ENCODE results near the gene TBC1D1.

TBC1D1 gene

DNA sequence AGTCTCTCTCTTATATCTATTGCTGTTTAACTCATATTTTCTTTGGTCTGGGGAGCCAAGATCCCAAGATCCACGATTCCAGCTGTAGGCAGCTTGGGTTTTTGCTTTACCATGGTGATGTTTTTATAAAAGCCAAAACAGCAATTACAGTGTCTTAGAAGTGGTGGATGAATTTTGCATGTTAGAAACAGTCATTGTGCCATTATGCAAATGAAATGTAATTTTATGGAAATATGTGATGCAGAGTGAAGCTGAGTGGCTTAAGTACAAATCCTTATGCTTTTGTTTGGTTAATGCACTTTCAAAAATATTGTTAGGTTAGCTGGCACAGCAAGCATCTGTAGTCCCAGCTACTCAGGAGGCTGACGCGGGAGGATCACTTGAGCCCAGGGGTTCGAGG lies 36.5 kb downstream of the TBC1D1 start:
- no peak for DNase-seq

DNA sequence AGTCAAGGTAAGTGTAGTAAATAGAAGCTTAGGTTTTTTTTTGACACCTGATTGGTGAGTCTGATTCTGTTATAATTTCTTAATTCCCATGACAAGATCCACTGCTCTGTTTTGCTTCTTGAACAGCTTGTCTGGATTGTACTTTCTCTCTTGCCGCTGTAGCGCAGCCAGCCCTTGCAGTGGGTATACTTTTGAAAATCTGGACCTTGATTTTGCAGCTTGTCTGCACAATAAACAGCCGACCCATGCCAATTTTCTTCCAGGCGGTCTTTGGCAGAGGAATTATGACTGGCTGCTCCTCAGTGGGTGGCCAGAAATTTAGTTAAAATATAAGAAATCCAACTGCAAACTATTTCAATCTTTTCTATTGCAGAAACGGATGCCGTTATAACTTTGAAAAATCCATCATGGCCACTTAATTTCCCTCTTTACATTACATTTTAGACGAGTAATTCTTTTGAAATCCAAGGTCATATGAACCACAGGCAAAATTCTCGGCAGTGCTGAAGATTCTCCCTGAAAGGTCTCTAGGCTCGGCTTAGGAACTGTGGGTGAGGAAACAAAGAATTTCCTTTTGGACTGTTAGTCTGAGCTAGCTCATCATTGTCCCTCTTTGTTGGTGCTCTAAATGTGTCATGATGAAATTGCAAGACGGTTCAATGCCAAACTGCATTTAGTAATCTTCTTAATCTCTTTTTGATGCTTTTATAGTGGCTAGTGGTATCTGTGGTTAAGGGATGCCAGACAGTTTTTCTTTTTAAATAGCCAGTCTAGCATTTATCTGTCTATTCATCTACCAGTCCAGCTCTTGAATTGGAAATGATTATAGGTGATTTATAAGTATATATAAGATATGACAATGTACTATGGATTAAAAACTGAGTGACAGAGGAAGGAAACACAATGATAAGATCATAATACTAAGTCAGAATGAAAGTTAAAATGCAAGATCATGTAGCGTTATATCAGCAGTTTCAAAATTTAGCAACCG lies 37.8 kb downstream of the TBC1D1 start:
- no peak for DNase-seq

DNA sequence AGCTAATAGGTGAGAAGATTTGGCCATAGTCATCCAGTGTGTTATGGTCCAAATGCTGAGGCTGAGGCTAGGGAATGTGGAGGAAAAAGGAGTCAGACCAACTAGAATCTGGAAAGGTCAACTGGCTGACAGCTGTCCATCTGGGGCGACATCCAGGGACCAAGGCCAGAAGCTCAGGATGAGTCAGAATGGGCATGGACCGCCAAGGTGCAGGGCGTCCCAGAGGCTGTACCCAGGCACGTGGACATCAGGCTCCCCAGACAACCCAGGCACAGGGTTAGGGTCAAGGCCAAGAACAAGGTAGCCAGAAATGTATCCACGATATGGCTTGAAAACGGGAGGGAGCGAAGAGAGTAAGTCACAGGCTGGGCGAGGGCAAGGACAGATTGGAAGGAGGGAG lies 43.2 kb downstream of the TBC1D1 start:
- no peak for DNase-seq

DNA sequence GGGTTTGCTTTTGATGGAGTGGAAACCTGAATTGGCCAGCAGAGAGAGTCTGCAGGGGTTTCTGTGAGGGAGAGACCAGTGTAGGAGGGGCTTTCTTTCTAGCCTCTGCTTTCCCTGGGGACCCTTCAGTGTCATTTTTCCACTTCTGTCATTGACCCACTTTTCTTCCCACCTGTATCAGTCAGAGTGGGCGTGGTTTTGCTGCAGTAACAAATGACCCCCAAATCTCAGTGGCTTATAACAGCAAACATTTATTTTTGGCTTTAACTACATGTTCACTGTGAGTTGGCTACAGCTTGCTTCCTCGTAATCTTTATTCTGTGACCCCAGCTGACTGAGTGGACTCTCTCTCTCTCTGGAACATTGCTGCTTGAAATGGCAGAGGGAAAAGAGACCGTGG lies 43.7 kb downstream of the TBC1D1 start:
- DNase-seq = no peak

DNA sequence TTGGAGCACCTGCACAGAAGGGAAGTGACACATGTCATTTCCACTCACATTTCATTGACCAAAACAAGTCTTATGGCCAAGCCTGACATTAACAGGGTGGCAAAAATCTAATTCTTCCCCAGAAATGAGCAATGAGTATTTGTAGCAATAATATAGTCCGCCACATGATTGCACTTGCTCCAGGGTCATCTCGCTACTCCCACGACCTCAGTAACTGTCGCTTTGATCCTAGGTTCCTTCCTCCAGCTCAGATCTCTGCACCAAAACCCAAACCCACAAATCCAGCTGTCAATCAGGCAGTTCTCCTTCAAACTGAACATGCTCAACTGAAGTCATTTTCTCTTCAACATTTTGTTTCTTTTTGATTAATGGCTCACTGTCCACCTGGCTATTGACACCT lies 44.1 kb downstream of the TBC1D1 start:
- DNase-seq = no peak

DNA sequence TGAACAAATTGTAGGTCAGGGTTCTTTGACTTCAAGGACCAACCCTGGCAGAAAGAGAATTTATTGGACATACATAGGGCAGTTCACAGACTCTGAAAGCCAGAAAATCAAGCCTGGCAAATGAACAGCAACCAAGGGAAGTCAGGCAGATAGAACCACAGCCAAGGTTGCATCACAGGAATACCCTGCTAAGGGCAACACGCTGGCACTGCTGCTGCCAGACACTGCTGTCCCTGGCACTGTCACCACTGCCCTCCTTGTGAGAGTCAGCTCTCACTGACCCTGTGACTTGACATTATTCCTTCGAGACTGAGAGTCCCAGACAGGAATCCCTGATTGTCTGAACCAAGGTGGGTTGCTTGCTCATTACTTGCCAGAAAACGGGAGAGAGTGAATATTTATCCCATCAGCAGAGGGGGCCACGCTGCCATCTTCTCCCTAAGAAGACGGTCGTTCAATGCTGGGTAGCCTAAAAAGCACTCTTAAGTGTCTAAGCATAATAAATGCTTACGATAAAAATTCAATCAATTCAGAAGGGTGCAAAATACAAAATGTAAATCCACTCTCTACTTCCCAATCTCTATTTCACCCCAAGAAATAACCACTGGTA lies 46.1 kb downstream of the TBC1D1 start:
- no peak for DNase-seq

DNA sequence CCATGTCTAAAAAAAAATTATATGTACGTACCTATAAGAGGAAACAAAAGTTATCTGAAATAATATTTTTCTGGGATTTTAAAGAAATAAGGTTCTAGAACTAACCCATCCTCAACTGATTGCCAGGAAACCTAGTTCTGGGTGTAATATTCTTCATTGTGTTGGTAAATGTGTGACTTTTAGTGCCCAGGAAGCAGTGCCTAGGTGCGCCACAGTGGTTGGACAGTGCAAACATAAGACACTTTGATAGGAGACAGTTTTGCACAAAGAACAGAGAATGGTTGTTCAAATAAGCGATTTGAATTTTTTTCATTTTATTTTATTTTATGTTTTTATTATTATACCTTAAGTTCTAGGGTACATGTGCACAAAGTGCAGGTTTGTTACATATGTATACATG lies 47.3 kb downstream of the TBC1D1 start:
- no peak for DNase-seq

DNA sequence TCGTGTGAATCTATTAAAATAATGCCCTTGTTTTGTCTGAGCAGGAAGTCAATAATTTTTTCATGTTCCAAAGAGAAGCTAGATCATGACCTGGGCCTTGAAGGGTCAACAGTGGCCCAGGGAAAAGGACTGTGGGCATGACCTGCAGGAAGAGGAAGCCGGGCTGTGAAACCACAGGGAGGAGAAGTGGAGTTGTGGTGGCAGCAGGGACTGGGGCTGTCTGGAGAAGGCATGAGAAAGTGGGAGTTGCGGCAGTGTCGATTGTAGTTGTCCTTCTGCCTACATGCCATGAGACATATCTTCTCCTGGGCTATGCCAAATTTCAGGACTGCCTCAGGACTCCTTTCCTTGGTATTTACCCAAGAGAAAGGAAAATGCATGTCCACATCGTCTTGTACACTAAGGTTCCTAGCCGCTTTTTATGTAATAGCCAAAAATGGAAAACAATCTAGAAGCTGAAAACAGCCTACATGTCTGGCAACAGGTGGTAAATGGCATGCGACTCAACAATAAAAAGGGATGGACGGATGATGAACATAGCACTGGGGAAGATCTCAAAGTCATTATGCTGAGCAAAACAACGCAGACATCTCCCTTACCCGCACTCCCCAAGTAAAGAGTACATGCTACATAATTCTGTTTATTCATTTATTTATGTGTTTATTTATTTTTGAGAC lies 55.8 kb downstream of the TBC1D1 start:
- no peak for DNase-seq

DNA sequence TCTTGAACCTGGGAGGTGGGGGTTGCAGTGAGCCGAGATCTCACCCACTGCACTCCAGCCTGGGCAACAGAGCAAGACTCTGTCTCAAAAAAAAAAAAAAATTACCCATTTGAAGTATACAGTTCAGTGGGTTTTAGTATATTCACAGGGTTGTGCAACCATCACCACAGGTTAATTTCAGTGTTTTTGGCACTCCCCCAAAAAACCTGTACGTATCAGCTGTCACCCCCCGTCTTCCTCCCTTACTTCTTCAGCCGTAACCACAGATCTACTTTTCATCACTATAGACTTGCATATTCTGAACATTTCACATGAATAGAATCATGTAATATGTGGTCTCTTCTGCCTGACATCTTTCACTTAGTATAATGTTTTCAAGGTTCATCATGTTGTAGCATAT lies 57.7 kb downstream of the TBC1D1 start:
- no peak for DNase-seq

DNA sequence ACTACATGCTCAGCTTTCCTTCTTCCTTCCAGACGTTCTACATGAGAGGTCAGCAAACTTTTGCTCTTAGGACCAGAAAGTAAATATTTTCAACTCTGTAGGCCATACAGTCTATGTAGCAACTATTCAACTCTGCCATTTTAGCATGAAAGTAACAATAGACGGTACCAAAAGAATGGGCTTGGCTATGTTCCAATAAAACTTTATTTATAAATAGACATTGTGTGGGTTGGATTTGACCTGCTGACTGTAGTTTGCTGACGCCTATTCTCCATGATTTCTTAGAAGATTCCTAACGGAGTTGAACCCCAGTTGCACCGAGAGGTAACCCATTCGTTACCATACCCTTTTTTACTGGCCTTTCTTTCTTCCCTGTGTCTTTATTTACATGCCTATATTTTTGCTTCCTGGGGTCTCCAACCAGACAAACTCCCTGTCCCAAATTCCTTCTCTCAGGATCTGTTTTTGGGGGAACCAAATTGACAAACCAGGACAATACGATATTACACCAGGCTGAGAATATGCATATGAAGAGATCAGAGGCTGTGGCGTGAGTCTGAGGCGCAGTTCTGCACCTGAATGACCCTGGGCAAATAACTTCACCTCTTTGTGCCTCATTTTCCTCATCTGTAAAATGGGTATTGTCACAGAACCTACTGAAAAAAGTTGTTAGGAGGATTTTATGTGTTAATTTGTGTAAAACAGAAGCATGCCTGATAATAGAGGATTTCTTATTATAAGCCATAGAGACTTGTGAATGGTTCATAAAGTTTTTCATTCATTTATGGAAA lies 58.9 kb downstream of the TBC1D1 start:
- DNase-seq = no peak

DNA sequence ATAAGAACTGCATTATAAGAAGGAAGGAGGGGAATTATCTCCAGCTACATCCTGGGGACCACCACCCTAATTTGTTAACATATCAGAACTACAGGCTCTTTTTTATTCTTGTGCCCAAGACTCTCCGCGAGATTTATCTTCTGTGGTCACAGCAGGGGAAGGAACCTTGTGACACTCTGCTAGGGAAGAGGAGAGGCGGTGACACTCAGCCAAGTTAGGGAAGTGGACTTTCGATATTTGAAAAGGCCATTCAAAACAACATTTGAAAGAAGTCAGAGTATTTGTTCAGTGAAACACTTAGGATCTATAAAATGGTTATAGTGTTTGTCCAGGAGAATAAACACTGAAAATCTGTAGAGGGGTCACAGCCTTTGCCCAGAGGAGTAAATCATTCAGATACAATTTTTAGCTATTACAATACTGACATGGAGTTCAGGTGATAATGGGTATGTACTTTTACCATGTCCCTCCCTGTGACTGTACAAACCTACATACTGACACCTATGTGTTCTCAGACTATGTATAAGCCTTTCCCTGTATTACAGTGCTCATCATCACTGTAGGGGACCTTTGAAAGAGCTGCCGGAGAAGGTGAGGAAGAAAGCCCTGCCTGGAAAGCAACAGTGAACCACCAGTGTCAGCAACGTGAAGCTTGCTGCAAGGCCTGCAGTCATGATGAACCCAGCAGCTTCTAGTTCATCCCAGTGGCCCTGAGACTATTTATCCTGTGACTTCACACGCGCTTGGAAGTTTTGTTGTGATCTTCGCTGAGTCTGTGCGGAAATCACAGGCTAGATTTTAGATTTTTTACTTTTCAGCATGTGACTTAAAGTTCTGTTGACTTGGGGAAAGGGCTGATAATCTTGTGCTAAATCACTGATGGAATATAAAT lies 60.8 kb downstream of the TBC1D1 start:
- DNase-seq = no peak

DNA sequence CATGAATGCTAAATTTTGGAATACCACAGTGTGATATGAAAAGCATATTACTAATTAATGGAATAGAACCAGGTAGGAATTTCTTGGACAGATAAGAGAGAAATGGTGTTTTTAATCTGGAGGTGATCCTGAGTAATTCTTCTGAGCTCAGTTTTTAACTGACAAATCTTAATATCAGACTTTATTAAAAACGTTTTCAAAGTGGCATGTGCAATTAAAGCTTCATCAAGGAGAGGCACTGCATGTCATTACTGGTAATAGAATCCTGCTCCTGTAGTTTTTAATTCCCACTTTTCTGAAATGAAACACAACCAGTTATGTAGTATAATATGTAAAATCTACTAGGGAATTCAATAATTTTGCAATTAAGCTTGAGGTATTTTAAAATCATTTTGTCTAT lies 62.3 kb downstream of the TBC1D1 start:
- DNase-seq = no peak

DNA sequence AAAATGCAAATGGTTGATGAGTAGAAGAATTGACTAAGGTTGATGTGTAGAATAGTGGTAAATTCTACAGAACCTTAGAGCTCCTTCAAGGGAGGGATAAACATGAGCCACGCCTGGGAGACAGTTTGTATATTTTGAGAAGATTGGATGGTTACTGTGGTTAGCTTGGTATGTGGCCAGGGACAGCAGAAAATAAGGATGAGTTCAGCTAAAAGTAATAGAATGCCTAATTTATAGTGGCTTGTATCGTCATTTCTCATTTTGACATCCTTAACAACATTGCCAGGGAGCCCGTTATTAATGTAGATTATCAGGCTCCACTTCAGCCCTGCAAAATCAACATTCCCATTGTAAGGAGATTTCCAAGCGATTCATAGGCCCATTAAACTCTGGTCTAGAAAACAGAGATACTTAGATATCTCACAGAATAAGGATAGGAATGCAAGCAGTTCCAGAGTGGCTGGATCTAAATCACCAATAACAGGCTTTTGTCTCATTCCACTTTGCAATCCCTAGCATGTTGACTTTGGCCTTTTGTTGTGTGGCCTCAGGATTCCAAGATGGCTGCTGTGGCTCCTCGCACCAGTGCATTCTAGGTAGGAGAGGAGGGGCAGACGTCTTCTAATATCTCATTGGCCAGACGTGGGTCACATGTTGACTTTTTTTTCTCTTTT lies 62.9 kb downstream of the TBC1D1 start:
- DNase-seq = no peak

DNA sequence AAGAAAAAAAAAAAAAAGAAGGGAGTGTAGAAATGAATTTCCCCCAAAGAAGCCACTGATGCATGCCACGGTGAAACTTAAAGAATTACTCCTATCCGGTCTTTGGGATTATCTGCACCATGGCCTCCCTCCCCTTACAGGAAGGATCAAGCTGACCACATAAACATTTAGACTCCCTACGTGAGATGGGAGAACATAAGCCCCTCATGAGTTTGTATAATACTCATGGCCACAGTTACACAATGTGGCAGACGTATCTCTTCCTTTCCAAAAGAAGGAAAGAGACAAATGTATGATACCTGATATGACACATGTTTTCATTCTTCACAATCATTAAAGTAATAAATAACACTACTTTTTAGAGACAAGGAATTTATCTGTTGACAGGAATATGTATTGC lies 66.1 kb downstream of the TBC1D1 start:
- DNase-seq = no peak

DNA sequence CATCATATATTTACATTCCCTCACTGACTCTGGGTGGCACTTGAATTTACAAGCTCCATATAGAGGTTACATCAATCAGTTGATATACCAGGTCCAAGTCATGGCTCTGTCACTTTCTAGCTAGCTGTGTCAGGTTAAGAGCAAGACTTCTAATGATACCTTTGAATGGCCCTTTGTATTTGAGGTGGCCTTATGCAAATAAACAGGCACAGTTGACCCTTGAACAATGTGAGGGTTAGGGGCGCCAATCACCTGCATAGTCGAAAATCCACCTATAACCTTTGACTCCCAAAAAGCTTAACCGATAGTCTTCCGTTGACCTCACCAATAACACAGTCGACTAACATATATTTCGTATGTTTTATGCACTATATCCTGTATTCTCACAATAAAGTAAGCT lies 68.0 kb downstream of the TBC1D1 start:
- no peak for DNase-seq

DNA sequence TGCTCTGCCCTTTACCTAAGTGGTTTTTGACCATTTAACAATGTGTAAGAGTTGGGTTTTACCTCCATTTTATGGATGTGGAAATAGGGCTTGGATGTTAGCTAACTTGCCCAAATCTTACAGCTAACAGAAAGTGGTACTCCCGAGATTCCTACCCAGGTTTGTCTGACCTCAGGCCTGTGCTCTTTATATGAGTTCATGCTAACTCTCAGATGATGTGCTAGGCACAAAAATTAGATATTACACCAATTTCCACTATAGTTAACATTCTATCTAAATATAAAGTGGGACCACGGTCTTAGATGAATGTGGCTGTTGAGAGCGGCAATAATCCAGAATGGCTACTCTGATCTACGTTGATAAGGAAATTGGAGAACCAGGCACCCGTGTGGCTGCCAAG lies 69.2 kb downstream of the TBC1D1 start, which contains the start of gene PTTG2:
Gene PTTG2, plus strand, starts transcription at position 301 of the 400 bp plus-strand sequence. Its CDS starts 37 bp downstream, at position 338.
- no peak for DNase-seq

DNA sequence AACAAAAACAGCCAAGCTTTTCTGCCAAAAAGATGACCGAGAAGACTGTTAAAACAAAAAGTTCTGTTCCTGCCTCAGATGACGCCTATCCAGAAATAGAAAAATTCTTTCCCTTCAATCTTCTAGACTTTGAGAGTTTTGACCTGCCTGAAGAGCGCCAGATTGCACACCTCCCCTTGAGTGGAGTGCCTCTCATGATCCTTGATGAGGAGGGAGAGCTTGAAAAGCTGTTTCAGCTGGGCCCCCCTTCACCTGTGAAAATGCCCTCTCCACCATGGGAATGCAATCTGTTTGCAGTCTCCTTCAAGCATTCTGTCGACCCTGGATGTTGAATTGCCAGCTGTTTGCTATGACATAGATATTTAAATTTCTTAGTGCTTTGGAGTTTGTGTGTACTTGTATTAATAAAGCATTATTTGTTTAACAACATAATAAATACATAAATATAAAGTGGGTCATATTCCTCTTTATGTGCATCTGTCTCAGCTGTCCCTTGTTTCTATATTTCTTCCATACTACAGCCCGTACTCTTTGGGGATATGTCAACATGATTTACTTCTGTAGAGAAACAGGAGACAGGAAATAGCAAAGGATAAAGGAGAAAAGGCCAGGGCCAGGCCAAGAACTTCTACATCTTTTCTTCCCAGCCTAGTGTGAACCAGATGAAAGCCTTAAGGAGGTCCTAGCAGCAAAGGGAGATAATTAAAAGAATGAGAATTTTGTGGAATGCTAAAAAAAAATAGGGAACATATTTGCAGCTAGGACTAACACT lies 70.0 kb downstream of the TBC1D1 start:
- DNase-seq = no peak

DNA sequence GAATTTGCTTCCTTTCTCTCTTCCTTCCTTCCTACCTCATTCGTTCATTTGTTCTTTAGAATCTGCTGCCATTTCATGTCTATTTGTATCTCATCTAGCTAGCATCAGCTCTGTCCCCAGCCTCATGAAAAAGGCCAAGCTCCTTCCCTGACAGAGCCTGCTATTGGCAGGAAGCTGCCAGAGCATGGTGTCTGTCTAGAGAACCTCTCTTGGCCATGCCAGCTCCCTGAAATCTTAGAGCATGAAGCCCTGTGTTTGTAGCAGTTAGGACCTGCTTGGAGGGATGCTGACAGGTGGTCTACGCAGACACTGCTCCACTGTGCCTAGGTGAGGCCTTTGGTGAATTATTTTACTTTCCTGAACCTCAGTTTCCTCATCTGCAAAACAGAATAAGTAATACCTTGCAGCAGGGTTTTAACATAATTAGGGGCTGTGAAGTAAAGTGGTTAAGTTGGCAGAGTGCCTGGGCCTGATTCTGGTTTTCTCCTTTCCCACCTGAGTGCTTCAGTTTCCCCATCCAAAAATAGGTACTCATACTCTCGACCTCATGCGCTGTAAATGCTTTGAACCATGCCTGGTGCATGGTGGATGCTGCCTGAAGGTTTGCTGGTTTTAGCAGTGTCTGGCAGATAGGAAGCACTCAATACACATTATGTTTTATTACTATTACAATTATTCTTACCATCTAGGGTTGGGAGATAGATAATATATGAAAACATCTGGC lies 74.0 kb downstream of the TBC1D1 start:
- DNase-seq = no peak

DNA sequence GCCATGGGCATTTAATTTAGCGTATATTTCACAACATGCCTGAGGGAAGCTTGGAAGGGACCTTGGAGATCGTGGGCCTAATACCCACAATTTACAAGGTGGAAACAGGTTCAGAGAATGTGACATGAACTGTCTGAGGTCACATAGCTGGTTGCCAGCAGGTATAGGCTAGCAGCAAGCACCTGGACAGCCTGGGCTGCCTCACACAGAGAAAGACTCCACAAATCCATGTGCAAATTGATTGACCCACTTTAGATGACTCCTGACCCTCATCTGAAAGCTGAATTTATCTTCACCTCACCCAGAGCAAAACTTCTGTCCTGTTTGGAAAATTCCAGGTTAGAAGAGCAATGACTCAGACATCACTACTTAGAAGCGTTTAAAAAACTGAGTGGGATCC lies 75.2 kb downstream of the TBC1D1 start:
- DNase-seq = no peak

DNA sequence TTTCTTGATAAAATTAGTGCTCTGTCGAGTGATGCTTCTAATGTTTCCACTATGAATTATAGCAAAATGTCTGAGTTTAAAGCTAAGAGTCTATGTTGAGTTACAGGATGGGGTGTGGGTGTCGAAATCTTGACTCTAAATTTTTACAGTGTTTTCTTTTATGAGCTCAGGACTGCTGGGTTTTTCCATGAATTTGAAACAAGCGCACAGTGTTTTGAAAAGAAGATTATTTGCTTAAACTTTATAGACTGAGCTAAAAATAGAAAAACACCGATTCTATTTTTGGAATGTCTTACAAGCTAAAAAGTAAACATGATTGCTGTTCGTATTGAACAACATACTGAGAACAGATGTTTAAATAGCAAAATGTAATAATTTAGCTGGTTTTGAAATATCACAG lies 76.9 kb downstream of the TBC1D1 start:
- DNase-seq = no peak
